NCI-H526 (cell line): Measurements from ENCODE around the gene MRPS26.
"Not testable (repeated sequence)": the region's sequence is repeated elsewhere in the genome, so short reads cannot be mapped to it uniquely, and the experiment has no call there.

Experiments
- DNase-seq, 2 experiments: peaks; one replicate each; lab custom pipeline; 2025; lab: John Stamatoyannopoulos, UW

Gene MRPS26

GRCh38 chr20:3042625-3043024 is 3.2 kb upstream of the MRPS26 start:
- no peak for DNase-seq

- DNase-seq = no peak
These were observed 2.5 kb upstream of the MRPS26 start, which contains the start of gene GNRH2 for GRCh38 chr20:3043322-3043721. TSS of gene GNRH2 (plus strand) at chr20:3043622. CDS start at chr20:3044415, 793 bp downstream.

GRCh38 chr20:3044336-3044965 is 1.4 kb upstream of the MRPS26 start:
- no peak for DNase-seq

- DNase-seq = peak; percentile 82 to 93
These were observed 623 bp upstream of the MRPS26 start for GRCh38 chr20:3045042-3045815.

- DNase-seq = peak; percentile 95
These were observed 1.0 kb downstream of the MRPS26 start for GRCh38 chr20:3046677-3047462.

- no peak for DNase-seq
These were observed 1.9 kb downstream of the MRPS26 start for GRCh38 chr20:3047486-3048419.

GRCh38 chr20:3051385-3052019 is 5.7 kb downstream of the MRPS26 start:
- no peak for DNase-seq

GRCh38 chr20:3059489-3059888 is 13.6 kb downstream of the MRPS26 start:
- DNase-seq = no peak

- not testable (repeated sequence) for DNase-seq
These were observed 18.3 kb downstream of the MRPS26 start for GRCh38 chr20:3064119-3064518.

GRCh38 chr20:3067139-3068014 is 21.5 kb downstream of the MRPS26 start:
- no peak for DNase-seq

- no peak for DNase-seq
These were observed 22.2 kb downstream of the MRPS26 start for GRCh38 chr20:3068075-3068474.

- peak in 1 of 2 experiments; percentile 58 for DNase-seq
These were observed 23.4 kb downstream of the MRPS26 start for GRCh38 chr20:3068986-3069900.

GRCh38 chr20:3070725-3071124 is 24.9 kb downstream of the MRPS26 start:
- DNase-seq = no peak

GRCh38 chr20:3071266-3071609 is 25.4 kb downstream of the MRPS26 start:
- no peak for DNase-seq

GRCh38 chr20:3071610-3072529 is 26.0 kb downstream of the MRPS26 start, which contains the start of gene OXT:
TSS of gene OXT (plus strand) at chr20:3071620. CDS start at chr20:3071656, 36 bp downstream.
- peak in 1 of 2 experiments; percentile 36 for DNase-seq

- DNase-seq = no peak
These were observed 26.8 kb downstream of the MRPS26 start for GRCh38 chr20:3072530-3073250.

GRCh38 chr20:3073251-3073643 is 27.4 kb downstream of the MRPS26 start:
- not testable (repeated sequence) for DNase-seq
